Measurements from ENCODE around the gene DOCK1.
"Not testable (repeated sequence)": the region's sequence is repeated elsewhere in the genome, so short reads cannot be mapped to it uniquely, and the experiment has no call there.

The DOCK1 gene

DNA sequence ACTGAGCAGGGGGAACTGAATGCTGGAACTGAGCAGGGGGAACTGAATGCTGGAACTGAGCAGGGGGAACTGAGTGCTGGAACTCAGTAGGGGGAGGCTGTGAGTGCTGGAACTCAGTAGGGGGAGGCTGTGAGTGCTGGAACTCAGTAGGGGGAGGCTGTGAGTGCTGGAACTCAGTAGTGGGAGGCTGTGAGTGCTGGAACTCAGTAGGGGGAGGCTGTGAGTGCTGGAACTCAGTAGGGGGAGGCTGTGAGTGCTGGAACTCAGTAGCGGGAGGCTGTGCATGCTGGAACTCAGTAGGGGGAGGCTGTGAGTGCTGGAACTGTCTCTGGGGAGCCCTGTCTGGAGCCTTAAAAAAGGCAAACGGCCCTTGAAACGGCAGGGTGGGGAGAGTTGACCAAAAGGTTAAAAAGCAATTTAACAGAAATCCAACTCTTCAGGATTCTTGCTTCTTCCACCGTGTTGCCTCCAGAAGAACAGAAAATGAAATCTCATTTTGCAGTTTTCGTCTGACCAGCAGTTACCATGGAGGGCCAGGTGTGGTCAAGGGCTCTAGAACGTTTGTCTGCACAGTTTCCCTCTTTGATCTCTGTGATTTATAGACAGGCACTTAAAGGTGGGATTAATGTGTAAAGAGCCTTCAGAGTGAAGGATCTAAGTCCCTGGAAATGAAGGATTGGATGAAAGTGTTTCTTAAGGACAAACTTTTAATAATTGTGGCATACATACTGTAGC, 19.1 kb downstream of the DOCK1 start:
- no peak for DNase-seq (ENCODE audit: insufficient read length, low spot score)
- FAIRE-seq, result no peak

DNA sequence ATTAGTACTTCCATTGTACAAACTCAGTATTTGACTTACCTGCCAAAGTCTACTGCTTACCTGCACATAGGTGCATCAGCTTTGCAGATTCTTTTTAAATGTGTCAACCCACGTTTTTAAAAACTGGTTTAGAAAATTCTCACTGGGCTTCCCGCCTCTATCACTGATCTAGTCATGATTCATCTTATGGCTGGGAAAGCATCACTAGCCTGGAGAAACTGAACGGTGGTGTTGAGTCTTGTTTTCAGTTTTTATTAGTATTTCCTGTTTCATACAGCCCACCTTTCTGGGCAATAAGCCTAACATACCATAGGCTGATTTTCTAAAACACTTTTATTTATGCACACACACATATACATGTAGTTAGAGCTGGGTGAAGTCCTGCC, 19.7 kb downstream of the DOCK1 start:
- FAIRE-seq (no peak), DNase-seq (ENCODE audit: insufficient read length, low spot score) (no peak)

DNA sequence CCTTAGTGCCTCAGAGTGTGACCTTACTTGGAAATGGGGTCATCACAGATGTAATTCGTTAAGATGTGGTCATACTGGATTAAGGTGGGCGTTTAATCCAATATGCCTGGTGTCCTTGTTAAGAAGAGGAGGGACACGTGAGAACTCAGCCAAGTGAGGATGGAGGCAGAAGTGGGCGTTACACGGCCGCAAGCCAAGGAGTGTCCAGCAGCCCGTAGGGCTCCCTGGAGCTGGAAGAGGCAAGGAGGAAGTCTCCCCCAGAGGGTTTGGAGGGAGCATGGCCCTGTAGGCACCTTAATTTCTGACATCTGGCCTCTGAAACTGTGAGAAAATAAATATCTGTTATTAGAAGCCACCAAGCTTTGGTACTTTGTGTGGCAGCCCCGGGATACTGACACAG, 21.3 kb downstream of the DOCK1 start:
- DNase-seq (ENCODE audit: insufficient read length, low spot score), result no peak
- FAIRE-seq, result no peak

DNA sequence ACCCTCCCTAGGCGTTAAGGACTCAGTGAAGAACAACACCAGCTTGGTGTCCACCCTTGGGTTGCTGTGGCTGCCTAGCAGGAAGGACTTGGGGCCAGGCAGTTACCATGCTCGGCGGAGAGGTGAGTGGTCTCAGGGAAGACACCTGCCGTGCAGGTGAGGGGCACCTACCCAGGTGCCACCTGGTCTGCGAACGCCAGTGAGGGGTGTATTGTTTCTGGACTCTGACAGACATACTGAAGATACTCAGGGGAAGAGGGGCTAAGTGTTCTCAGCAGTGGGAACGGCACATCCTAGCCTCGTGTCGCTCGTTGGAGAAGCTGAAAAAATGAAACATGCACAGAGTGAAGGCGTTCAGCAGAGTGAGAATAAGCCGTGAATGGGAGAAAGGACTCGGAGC, 22.6 kb downstream of the DOCK1 start:
- no peak for DNase-seq (ENCODE audit: insufficient read length, low spot score)
- FAIRE-seq, result no peak

DNA sequence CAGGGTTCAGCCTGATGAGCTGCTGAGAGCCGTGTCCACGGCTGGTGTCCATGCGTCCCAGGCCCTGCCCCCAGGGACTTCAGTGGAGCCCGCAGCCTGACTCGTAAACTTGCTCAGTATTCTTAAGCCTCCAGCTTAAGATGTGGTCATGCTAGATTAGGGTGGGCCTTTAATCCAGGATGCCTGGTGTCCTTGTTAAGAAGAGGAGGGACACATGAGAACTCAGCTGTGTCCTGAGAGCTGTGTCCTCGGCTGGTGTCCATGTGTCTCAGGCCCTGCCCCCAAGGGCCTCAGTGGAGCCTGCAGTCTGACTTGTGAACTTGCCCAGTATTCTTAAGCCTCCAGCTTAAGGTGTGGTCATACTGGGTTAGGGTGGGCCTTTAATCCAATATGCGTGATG, 23.0 kb downstream of the DOCK1 start:
- DNase-seq (ENCODE audit: insufficient read length, low spot score) (no peak), FAIRE-seq (no peak)

DNA sequence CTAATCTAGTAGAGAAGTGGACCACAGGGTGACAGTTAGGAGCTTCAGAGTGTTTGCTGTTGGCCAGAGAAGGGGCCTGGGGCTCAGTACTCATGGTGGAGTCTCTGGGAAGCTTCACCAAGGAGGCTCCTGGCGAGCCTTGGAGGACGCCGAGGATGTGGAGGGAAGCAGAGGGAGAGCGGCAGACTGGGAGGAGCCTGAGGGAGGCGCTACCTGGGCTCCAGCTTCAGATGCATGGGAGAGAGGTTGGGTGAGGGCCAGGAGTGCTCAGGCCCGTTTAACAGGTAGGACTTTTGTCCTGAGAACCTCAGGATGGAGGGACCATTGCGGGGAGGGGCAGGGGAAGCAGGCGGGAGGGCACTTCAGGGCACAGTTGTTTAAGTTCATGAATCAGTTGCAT, 24.2 kb downstream of the DOCK1 start:
- no peak for DNase-seq (ENCODE audit: insufficient read length, low spot score)

DNA sequence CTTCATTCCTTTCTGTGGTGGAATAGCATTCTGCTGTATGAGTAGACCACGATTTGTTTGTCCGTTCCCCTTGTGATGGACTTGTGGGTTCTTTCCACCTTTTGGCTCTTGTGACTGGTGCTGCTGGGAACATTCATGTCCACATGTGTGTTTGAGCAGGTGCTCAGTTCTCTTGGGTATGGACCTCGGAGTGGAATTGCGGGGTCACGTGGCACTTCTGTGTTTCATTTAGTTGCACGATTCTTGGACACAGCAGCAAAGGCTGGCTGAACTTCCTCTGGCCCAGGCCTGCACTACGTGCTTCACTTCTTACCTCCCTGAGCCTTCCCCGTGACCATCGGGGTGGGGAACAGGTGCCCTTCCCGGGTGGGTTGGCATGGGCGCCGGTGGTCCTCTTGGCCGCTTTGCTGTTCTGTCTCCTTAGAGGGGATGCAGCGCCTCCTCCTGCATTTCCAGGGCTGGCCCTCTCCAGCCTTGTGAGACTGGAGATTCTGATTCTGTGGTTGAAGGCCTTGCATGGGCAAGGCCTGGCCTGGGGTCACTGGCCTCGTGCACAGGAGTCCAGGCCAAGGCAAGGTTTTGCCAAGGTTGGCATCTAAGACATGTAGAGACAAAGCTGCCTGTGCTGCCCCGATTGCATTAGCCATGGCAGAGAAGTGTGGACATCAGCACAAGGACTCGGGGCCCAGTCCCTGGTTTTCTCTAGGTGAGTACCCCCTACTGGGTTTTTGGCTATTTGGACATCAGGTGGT, 25.1 kb downstream of the DOCK1 start:
- no peak for FAIRE-seq
- DNase-seq (ENCODE audit: insufficient read length, low spot score), result no peak

More for the DNA sequence above, 24.2 kb downstream of the DOCK1 start:
- no peak for FAIRE-seq

DNA sequence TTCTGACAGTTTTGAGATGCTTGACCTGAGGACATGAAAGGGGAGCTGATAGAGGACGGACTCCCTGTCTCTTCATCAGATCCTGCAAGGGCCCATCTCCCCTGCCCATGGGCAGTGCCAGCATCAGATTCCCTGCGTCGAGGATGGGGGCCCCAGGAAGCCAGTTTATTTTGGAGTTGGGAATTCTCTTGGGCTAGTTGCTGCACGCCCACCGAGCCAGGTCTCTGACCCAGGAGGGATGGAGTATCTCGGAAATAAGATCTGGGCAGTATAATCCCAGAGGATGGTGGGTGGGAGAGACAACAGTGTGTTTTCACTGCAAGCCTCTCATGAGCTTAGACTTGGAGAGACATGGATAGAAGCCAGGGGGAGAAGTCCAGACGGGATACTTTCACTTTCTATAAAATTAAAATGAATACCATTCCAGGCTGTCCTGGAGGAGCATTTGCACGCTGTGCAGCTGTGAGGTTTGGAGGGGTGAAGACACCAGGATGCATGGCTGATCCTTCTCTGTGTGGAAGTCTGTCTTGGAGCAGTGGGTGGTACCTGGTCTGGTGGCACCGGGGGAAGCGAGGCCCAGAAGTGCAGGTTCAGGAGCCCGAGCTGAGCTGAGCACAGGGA, 25.8 kb downstream of the DOCK1 start:
- FAIRE-seq, result no peak
- DNase-seq (ENCODE audit: insufficient read length, low spot score), result no peak

DNA sequence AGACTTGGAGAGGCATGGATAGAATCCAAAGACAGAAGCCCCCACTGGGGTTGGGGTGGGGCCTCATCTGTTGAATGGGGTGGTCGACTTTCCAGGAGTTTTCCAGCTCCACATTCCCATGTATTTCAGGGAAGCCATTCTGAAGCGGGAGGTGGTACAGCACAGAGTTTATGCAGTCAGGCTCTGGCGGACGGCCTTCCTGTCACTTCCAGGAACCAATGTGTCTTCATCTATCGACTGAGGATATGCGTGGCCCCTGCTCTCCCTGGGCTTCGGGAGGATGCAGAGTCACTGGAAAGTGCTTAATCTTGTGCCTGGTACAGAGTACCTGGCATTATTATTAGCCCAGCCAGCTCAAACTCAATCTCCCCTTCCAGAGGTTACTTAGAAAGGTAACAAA, 26.3 kb downstream of the DOCK1 start:
- FAIRE-seq, result no peak
- no peak for DNase-seq (ENCODE audit: insufficient read length, low spot score)

DNA sequence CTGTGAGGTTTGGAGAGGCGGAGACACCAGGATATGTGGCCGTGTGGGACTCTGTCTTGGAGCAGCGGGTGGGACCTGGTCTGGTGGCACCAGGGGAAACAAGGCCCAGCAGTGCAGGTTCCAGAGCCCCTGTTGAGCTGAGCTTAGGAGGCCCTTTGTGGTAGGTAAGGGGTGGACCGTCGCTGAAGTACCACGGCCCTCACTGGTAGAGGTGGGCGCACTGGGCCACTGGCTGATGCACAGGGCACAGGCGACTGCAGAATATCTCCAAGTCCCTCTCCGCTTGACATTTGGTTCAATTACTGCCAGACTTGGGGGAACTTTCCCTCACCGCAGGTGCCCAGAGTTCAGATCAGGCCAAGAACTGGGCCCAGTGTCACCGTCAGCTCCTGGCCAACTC, 27.3 kb downstream of the DOCK1 start:
- no peak for DNase-seq (ENCODE audit: insufficient read length, low spot score)
- FAIRE-seq, result no peak

DNA sequence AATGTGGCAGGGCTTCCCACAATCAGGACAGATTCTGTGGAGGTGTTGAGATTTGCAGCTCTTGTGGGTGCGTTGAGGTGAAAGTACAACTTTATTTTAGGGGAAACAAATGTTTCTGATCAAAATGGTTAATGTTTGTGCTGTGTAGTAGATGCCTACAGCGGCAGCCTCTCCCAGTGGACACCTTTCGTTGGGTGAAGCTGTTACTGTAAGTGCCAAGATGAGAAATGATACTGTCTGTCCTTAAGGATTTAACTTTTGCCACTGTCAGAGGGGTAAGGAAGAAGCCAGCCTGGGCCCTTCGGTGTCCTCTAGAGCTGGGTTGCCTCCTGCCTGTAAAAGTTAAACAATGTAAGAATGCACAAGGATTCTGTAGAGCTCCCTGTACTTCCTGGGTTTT, 27.9 kb downstream of the DOCK1 start:
- DNase-seq (ENCODE audit: insufficient read length, low spot score) (no peak), FAIRE-seq (no peak)

DNA sequence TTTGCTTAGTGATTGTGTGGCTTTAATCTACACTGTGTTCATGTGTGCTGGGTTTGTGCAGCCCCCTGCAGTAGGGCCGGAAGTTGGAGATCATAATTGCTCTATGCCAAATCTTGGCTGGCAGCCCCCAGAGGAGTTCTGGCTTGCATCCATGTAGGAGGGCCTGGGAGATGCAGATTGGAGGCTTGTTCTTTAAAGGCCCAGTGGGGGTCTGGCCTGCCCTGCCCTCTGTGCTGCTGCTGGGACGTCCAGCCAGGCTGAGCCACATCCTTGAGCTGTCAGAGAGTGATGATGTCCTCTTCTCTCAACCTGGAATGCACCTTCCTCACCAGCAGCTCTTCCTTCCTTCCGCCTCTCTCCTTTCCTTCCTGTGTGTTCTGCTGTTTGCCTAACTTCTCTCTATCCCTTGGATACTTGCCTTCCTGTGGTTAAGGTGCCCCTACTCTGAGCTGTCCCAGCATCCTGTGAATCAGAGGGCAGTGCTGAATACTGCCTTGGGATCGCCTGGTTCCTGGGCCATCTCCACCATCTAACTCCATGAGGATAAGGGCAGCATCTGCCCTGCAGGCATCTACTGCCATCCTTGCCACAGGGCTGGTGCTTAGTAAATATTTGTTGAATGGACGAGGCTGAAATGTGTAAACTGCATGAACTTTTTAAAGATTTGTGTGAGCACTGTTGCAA, 30.2 kb downstream of the DOCK1 start:
- FAIRE-seq, result no peak
- no peak for DNase-seq (ENCODE audit: insufficient read length, low spot score)

DNA sequence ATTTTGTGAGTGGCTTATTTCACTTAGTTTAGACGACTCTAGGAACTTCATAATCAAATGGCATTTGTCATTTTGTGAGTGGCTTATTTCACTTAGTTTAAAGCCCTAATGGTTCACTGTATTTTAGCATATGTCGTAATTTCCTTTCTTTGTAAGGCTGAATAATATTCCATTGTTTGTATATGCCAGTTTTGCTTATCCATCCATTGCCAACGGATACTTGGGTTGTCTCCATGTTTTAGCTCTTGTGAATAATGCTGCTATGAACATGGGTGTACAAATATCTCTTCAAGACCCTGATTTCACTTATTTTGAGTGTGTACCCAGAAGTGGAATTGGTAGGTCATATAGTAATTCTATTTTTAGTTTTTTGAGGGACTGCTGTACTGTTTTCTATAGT, 31.8 kb downstream of the DOCK1 start:
- FAIRE-seq (no peak), DNase-seq (ENCODE audit: insufficient read length, low spot score) (no peak)

DNA sequence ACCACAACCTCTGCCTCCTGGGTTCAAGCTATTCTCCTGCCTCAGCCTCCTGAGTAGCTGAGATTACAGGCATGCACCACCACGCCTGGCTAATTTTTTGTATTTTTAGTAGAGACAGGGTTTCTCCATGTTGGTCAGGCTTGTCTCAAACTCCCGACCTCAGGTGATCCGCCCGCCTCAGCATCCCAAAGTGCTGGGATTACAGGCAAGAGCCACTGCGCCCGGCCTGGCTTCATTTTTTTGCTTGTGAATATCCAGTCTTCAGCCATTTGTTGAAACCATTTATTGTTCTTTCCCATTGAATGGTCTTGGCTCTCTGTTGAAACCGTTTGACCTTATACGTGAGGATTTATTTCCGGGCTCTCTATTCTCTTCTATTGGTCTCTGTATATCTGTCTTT, 32.9 kb downstream of the DOCK1 start:
- not testable (repeated sequence) for FAIRE-seq; DNase-seq (ENCODE audit: insufficient read length, low spot score)

DNA sequence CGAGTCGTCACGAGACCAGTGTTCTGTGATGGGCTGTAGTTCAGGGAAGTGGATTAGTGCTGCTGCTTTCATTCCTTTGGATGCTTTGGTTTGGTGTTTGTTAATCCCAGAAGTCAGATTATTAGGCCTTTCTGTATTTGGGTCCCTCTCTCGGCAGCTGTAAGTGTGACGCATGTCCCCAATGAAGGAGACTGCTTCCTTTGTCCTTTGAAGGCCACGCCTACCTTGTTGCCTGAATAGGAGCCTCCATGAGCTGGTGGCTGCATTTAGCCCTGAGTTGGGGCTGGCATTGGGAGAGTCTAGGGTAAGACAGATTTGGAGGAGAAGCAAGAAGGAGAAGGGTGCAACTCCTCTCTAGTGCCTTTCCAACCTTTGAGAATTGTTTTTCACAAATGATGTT, 34.5 kb downstream of the DOCK1 start:
- FAIRE-seq (no peak), DNase-seq (ENCODE audit: insufficient read length, low spot score) (no peak)

DNA sequence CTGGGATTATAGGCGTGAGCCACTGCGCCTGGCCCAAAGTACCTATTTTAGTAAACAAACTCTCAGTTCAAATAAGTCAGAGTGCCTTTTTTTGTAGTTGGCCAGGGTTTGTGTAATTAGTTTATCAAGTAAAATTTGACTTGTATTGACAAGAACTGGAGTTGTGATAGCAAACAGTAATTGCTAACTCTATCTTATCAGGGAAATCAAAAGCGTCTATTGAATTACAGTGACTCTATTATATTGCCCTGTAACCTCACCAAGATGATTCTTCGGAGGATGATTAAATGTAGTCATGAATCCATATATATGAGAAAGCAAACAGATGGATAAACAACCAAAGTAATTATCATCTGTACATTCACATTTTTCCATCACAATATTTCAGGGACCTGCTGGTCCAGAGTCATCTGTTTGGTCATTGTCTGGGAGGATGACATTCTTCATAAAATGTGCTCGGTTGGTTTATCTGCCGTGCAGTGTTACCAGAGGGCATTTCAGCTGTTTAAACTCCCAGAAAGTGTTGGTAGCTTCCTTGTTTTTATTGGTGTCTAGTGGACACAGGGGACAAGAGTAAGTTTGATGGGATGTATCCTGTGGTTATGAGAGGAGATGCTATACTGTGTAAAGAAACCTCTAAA, 35.6 kb downstream of the DOCK1 start:
- DNase-seq (ENCODE audit: insufficient read length, low spot score) (no peak), FAIRE-seq (no peak)

DNA sequence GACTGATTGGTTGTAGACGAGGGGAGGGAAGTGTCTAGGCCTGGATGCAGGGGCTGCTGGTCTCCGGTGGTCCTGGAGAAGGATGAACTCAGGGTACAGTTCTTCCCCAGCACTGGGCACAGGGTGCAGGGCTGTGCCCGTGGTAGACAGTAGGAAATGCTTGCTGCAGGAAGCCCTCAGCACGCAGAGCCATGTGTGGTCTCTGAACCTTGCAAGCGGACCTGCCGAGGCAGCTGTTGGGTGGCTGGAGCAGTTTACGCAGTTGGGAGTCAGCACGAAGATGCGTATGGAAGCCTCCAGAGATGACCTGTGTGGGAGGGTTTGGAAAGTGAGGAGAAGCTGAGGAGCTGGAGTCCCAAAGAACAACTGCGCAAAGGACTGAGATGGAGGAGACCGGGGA, 39.0 kb downstream of the DOCK1 start:
- FAIRE-seq (no peak), DNase-seq (ENCODE audit: insufficient read length, low spot score) (no peak)

DNA sequence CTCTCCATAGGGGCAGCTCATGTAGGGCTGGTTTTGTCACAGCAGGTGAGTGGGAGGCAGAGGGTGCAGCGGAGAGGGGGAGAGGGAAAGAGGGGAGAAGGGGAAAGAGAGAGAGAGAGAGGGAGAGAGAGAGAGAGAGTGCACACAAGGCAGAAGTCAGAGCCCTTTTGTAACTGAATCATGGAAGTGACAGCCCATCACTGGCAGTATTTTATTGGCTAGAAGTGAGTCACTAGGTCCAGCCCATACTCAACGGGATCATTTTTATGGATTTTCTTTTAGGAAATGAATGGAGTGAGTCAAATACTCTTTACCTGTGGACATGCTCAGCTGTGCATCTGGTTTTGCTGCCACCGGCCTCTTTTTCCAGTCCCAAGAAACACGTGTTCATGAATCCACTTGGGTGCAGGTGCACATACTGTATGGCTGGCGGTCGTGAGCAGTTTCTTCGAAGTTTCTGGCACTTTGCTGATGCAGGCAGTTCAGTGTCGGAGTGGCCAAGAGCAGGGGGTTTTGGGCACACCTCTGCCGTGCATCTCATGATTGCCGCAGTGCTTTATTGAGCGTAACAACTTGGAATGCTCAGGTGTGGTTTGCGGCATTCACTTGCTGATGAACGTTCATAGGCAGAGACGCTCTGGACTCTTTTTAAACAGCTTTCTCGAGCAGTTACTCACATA, 40.3 kb downstream of the DOCK1 start:
- DNase-seq (ENCODE audit: insufficient read length, low spot score) (no peak), FAIRE-seq (no peak)

DNA sequence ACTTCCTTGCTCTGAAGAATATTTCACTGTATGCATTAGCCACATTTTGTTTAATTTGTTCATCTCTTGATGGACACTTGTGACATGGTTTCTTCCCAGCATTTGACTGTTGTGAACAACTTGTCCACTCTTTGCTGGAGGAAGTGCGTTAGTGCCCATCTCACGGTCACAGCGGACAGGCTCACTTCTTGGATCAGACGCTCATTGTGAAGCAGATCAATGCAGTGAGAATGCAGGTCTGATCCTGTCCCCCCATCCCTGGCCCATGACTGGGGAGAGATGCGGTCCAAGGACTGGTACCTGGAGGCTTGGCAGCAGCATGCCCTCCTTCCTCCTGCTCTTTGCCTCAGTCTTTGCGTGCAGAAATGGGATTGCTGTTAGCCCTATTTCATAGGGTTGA, 41.5 kb downstream of the DOCK1 start:
- no peak for FAIRE-seq

DNA sequence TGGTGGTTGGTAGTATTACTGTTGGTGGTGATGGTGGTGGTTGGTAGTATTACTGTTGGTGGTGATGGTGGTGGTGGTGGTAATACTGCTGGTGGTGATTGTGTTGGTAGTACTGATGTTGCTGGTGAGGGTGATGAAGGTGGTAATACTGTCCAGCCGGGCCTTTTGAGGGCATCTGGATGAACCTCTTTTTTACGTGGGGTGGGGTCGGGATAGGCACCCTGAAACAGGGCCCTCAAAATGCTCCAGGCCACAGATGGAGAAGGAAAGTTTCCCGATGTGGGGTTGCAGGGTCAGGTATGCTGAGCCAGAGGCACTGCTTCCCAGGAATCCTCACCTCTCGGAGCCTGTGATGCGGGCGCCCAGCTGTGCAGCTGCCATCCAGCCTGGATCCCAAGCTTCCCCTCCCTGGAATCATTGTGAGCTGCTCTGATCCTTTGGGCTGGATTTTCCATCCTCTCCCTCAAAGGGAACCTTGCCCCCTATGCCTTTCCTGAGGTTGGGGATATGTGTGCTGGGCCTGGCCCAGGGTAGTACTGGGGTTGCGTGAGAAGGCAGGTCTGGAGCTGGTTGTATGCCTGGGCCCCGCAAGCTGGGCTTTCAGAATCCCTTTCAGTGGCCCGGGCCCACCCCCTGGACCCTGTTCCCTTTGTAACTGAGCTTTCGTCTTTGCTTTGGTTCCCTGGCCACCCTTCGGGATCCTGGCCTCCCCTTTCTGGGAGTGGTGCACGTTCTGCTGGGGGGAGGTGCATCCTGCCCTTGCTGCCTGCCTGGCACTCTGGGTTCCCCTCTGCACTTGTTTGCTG, 43.3 kb downstream of the DOCK1 start:
- FAIRE-seq (no peak), DNase-seq (ENCODE audit: insufficient read length, low spot score) (no peak)

More for the DNA sequence above, 41.5 kb downstream of the DOCK1 start:
- no peak for DNase-seq (ENCODE audit: insufficient read length, low spot score)
